Stimulated activated CD8-positive, alpha-beta memory T cell treated with anti-CD3 and anti-CD28 coated beads, Interleukin-12 subunit alpha, Interleukin-12 subunit beta, amount 100 ng/mL, for 24 hours (primary cell): ENCODE results near the gene SSBP2.

ENCODE experiments used
- DNase-seq: peaks from one replicate; pipeline ENCODE4 v3.0.0-alpha.2; 2020; ENCODE audit errors: extremely low read depth

The SSBP2 gene

DNA sequence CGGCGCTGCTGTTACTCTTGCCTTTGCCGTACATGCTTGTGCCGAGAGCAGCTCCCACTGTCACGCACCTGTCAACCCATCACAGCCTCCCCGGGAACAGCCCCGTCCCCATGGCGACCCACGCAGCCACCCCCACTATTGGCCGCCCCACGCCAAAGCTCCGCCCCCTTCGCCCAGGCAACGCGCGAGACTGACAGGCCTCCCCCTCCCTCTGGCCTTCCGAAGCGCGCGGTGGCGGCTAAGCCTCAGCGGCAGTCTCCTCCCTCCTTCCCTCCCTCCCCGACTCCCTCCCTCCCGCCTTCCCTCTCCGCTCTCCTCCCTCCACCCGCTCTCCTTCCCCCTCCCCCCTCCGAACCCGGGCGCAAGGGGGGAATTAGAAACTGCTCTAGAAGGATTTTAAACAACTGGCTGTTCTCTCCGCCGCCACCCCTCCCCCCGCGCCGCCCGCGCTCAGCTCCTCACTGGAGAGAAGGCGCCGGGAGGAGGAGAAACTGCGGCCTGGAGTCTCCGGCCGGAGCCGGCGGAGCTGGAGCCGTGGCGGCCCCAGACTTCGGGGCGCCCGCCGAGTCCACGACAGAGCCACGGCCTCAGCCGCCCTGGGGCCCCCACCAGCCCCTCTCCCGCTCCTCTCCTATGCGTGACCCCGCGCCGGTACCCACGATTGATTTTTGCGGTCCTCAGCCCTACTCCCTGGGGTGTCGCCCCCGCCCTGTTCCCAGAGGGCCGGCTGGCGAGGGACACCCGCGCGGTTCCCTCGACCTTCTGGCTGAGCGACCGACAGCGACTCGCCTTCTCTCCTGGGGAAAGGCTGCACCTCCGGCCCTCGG lies at the start of gene SSBP2:
Gene SSBP2 (minus strand): TSS at position 89 of the 827 bp plus-strand sequence. CDS start 55 bp downstream, at position 34.
- DNase-seq, result peak; percentile 95

GRCh38 chr5:81795666-81796065 lies 44.8 kb upstream of the SSBP2 start:
- no peak for DNase-seq

DNA sequence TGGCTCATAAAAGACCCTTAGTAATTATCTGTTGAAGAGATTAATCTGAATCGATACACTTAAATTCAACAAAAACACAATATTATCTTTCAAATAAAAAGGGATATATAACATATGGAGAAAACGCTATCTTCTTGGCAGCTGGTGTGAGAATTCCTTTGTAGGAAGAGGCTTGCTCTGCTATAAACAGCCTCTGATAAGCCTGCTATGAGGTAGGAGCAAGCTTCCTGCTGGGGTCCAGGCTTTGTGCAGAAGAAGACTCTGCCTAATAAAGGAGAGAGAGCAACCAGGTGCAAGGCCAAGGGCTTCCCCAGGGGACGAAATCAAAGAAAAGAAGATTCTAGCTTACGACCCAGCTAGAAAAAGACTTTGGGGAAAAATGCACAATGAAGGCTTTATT lies 43.3 kb upstream of the SSBP2 start:
- no peak for DNase-seq

- DNase-seq, result no peak
Measured at GRCh38 chr5:81790336-81790735, 39.4 kb upstream of the SSBP2 start.

GRCh38 chr5:81789033-81789432 lies 38.1 kb upstream of the SSBP2 start:
- DNase-seq, result no peak

DNA sequence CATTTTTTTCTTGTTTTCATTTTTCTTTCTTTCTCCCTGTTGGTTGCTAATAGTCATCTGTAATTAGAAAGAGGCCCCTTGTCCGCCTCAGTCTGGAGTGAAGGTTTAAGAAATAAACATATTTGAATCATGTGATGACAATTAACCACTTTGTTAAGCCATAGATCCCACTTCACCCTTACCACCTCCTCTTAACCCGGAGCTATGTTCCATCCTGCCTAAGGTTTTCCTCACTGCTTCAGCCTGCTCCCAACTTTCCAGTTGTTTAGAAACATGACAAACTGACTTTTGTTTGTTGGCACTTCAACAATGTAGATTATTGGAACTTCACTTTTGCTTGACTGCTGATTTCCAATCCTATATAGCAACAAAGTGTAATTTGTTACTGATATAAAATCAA lies 37.4 kb upstream of the SSBP2 start:
- DNase-seq, result no peak

DNA sequence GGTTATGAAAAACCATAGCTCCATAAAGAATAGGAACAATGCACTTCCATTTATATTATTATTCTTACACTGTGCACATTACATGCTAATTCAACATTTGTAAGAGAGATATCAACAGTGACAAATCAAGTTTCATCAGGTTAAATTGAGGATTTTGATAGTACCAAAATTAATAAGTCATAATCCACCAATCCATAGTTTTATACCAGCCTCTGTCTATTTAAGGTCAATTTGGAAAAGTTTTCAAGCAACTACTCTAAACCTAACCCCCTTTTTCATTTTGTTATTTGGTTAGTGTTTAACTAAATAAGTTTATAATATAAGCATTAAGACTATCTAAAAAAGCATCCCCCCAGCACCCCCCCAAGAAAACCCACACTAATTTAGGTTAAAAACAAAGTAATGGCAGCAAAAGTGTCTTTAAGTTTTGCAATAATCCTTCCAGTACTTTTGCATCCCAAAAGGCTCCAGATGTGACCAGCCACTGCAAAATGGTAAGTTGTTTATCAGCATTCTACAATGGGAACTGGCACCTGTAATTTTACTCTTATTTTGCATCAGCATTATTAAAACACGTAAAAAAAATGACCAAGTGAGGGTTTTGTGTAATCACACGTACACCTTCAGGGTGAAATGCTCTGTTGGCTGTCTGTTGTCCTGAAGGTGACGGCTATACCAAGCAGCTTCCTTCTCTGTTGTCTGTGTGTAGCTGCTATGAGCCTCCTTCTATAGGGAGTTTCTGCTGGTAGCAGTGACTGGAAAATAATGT lies 36.8 kb upstream of the SSBP2 start:
- no peak for DNase-seq

DNA sequence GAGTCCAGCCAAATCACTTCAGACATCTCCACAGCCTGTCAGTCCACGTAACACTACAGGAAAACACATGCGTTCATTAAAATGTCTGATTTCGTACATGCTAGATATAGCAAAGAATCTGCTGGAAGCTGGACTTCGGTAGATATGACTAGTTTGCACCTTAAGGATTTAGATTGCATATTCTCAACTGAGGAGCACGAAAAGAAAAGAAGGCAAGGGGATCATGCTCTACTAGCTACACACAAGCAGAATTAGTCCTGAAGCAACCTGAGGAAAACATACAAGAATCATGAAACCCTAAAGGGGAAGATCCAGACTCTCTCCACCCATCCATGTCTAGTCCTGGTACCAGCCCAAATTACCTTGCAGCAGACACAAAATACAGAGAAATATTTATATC lies 36.1 kb upstream of the SSBP2 start:
- DNase-seq, result no peak

DNA sequence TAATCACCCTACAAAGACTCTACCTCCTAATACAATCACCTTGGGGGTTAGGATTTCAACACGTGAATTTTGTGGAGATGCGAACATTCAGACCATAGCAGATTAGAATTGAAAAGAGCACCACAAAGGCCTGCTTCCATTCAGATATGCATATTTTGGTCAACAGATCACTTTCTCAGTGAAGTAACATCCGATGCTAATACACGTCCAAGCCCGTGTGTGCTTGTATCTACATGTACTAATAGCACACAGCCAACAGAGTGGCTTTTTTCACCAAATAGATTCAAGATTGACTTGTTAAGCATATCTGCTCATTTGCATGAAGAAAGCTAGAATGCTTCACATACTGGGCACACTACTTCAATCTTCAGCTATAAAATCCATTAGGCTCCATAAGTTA lies 35.6 kb upstream of the SSBP2 start:
- no peak for DNase-seq

GRCh38 chr5:81785322-81785721 lies 34.4 kb upstream of the SSBP2 start:
- DNase-seq, result no peak

GRCh38 chr5:81783401-81783800 lies 32.5 kb upstream of the SSBP2 start:
- DNase-seq, result no peak

DNA sequence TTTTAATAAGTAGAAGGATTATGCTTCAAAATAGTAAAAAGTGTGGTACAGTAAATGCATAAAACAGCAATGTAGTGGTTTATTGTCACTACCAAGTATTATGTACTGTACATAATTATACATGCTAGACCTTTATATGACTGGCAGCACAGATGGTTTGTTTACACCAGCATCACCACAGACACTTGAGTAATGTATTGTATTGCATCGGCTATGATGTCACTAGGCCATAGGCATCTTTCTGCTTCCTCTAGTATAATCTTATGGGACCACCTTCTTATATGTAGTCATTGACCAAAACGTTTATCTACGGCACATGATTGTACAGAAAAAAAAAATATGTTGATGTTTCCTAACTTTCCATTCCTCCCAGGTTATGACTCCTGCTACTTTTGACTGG lies 31.9 kb upstream of the SSBP2 start:
- no peak for DNase-seq

- no peak for DNase-seq
Measured at GRCh38 chr5:81779916-81780266, 29.0 kb upstream of the SSBP2 start.

DNA sequence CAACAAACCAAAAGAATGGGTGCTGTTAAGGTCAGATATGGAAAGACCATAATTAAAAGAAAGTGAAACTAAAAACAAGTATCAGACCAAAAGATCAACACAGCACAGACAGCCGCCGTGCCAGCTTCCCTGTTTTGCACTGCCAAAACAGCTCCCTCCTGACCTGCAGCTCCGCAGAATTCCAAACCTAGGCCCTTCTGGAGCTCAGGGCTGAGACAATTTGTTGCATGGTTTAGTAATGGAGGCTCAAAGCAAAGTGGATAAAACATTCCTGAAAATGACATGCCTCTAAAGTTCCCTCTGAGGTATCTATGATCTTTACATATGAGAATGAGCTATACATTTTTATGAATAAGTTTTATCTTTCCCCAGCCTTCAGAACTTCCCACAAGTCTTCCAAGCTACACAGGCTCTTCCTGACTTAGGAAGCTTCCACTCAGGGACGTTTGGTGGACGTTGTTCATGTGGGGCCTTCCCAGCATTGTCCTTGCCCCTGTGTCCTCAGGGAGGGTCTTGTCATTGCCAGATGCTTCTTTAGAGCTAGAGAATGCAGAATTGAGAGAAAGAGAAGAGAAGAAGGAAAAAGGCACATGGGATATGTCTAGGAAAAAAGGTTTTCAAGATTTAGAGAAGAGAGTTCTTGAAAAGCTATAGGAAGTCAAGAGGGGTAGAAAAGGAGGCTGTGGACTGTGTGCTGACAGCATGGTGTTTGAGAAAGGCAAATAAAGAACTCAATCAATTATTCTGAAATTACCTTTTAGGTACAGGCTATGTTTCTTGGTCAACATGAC lies 28.4 kb upstream of the SSBP2 start:
- no peak for DNase-seq

DNA sequence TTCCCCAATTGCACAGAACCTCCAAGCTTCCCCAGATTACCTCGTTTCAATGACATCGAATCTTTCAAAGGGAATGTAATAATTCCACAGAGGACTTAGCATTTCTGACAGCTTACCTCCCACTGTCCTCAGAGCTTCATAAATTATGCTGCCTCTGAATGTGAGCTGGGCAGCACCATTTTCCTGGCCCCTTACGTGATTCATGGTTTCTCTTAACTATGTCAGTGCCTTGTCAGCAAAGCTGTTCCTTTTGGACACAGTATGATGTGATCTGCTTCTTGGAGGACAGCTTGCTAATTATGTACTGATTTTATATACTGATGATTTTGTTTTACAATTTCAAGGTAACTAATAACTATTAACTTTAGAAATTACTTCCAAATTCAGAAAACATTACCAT lies 27.7 kb upstream of the SSBP2 start:
- no peak for DNase-seq

DNA sequence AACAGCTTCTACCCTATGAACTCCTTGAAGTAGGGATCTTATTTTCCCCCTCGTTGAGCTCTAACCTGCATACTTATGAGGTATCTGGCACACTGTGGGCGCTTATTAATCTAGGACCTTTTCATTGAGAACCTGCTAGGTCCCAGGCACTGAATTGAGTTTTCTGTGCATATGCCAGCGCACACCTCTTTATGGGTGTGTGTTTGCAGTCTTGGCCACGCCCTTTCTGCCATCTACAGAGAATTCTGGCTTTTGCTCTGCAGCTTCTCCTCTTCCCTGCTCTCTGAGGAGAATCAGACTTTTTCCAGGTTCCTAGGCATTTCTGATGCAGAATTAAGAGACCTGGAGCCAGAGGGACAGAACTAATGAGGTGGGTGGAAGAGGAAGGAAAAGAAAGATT lies 25.4 kb upstream of the SSBP2 start:
- DNase-seq, result no peak

DNA sequence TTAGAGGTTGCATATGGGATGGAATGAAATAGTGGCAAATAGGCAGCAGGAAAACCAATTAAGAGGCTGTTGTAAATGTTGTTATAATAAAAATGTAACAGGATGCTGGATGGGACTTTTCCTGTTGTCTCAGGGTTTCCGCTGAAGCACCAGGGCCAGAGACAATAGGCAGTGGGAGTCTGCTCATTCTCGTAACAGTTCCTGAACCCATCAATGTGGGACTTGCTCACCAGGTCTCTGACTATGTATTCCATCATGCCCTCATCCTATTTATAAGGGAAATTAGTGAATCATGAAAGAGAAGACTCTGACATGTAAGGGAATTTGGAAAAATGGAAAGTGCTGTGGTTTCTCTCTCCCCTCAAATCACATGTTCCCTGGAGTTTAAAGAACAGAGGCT lies 23.5 kb upstream of the SSBP2 start:
- DNase-seq, result no peak

- DNase-seq, result no peak
Measured at GRCh38 chr5:81773574-81773973, 22.7 kb upstream of the SSBP2 start.

GRCh38 chr5:81773161-81773560 lies 22.3 kb upstream of the SSBP2 start:
- DNase-seq, result no peak

DNA sequence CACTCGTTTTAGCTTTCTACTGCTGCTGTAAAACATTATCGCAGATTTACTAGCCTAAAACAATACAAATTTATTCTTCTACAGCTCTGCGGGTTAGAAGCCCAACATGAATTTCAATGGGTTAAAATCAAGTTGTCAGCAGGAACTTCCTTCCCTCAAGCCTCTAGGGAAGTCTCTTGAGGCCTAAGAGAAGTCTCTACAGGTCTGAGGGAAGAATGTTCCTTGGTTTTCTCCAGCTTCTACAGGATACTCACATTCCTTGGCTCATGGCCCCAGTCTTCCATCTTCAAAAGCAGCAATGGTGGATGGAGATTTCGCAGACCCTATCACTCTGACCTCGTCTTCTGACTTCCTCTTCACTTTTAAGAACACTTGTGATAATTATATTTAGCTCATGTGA lies 21.6 kb upstream of the SSBP2 start:
- no peak for DNase-seq

GRCh38 chr5:81768935-81769452 lies 18.1 kb upstream of the SSBP2 start:
- DNase-seq, result no peak

- DNase-seq, result no peak
Measured at GRCh38 chr5:81767938-81768337, 17.0 kb upstream of the SSBP2 start.
